Amygdala (tissue), 56 donors: Measurements from ENCODE around the gene MRPL9.
A peak's percentile ranks its signal among the peaks of the same experiment; 100 is the strongest.
"Not testable (repeated sequence)": the region's sequence is repeated elsewhere in the genome, so short reads cannot be mapped to it uniquely, and the experiment has no call there.

ENCODE experiments used
- DNase-seq, 56 donors: peaks; one replicate each; lab custom pipeline; 2025; lab: John Stamatoyannopoulos, UW

MRPL9 gene

GRCh38 chr1:151739590-151740355, 23.5 kb downstream of the MRPL9 start:
- DNase-seq: no peak

DNA sequence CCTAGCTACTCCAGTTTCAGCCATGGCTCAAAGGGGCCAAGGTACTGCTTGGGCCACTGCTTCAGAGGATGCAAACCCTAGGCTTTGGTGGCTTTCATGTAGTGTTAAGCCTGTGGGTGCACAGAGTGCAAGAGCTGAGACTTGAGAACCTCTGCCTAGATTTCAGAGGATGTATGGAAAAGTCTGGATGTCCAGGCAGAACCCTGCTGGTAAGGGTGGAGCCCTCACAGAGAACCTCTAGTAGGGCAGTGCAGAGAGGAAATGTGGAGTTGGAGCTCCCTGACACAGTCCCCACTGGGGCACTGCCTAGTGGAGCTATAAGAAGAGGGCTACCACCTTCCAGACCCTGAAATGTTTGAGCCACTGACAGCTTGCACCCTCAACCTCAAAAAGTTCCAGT, 25.8 kb downstream of the MRPL9 start:
- DNase-seq: no peak

GRCh38 chr1:151737026-151737425, 26.3 kb downstream of the MRPL9 start:
- DNase-seq: no peak

DNA sequence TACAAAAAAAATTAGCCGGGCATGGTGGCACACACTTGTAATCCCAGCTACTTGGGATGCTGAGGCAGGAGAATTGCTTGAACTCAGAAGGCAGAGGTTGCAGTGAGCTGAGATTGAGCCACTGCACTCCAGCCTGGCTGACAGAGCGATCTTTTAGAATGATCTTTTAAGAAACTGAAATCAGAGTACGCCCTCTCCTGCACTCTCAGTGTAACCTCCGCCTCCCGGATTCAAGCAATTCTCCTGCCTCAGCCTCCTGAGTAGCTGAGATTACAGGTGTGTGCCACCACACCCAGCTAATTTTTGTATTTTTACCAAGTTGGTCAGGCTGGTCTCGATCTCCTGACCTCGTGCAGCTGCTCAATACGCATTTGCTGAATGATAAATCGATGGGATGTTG, 29.3 kb downstream of the MRPL9 start:
- not testable (repeated sequence) for DNase-seq

GRCh38 chr1:151733126-151733525, 30.2 kb downstream of the MRPL9 start:
- DNase-seq: no peak

DNA sequence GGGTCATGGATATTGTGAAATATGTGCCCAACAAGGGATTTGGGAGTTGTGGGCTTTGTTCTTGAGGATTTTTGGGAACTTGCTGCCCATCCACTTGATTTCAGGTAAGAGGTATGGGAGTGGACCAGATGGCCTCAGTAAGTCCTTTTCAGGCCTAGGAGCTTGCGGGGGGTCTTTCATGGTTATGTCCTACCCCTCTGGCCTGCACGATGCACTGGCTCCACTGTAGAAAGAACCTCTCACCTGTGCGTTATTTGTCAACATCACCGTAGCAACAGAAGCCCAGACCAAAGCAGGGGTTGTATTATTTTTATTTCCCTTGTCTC, 33.4 kb downstream of the MRPL9 start:
- no peak for DNase-seq

DNA sequence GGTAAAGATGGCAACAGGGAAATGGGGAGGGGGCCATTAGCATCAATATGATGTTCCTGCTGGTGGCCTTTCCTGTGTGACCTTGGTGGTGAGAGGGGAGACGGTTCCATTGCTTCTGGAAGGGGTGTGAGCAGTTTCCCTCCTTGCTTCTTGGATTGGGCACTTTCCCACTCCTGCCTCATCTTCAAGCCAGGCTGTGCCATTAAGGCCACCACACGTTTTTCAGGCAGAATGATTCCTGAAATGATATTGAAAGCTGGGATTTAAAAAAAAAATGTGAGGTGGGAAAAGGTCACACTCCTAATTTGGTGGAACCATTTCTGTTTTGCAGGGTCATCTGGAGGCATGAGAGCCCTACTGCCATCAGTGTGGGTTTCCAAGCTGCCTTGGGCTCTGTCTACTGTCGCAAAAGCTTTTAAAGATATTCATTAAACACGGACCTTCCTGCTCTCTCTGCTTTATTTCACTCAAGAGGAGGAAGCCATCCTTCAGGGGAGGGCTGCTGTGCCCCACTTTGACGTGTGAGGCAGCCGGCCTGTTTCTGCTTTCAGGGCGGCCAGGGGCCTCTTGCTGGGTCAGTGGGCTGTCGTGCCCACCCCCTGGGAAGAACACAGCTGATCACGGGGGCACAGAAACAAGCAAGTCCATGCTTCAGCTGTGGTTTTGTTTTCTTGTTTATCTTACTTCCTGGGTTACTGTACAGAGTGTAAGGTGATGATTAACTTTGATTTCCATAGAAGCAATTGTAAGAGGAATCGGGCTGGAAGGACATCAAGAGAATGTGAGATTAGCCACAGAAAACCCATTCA, 33.9 kb downstream of the MRPL9 start:
- DNase-seq: no peak

- peak in 42 of 56 donors; percentile 20 to 85 (median 60) for DNase-seq
These were observed 34.9 kb downstream of the MRPL9 start for GRCh38 chr1:151728151-151729054.

- DNase-seq: no peak
These were observed 39.4 kb downstream of the MRPL9 start for GRCh38 chr1:151723726-151724370.

DNA sequence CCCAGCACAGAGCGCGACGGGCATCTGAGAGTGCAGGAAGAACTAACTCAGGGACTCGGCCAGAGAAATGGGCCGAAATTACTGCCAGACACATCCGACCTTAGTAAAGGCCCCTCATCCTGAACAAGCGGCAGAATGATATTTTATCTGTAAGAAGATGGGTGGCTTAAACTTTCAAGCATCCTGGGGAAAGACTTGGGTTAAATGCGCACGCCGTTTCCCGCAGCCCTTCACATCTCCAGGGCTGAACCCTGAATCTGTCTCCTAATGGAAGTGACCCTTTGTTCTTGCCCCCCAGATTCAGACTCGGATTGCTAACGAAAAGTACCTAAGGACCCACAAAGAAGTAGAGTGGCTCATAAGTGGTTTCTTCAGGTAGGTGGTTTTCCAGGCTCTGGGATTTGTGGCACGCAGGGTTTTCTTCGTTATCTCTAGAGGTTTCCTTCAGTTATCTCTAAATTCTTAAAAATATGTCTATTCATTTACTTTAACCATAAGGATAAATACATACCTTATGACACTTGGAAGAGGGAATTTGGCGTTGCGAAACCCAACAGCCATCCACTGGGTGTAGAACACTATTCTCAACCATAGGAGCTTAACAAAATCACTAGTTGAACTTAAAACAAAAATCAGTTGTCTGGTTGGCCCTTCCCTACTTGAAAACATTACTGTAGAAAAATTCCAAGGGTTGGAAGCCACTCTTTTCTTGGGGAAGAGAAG, 41.3 kb downstream of the MRPL9 start:
- DNase-seq: no peak

- peak in 11 of 56 donors; percentile 5 to 35 (median 13) for DNase-seq
These were observed 42.1 kb downstream of the MRPL9 start, which contains the start of gene RIIAD1 for GRCh38 chr1:151720974-151721787. Gene RIIAD1 (plus strand): TSS chr1:151721522. CDS start chr1:151721537, 15 bp downstream.

GRCh38 chr1:151720554-151720953, 42.7 kb downstream of the MRPL9 start:
- no peak for DNase-seq

GRCh38 chr1:151720125-151720524, 43.2 kb downstream of the MRPL9 start:
- DNase-seq: no peak

GRCh38 chr1:151718666-151719065, 44.6 kb downstream of the MRPL9 start:
- no peak for DNase-seq

DNA sequence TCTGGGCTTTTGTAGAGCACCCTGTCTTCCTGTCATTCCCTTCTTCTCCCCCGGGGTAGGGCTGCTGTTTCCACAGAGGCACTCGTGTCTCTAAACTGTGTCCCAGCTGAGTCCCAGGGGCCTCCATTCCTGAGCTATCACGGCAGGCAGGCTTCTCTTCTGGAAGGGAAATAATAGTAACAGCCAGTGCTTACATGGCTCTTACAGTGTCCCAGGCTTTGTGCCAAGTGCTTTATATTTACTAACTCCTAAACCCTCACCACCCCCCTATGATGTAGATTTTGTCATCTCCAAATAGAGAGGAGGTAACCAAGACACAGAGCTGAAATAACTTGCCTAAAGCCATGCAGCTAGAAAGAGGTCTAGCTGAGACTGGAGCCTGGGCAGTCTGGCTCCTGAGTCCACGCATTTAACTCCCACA, 45.3 kb downstream of the MRPL9 start:
- DNase-seq: peak in 3 of 56 donors; percentile 11 to 29 (median 16)

GRCh38 chr1:151716771-151717631, 46.3 kb downstream of the MRPL9 start, which contains the start of gene CELF3:
Gene CELF3 (minus strand): TSS chr1:151716803. CDS start chr1:151716020, 783 bp downstream.
- DNase-seq: peak in 46 of 56 donors; percentile 18 to 84 (median 53)

GRCh38 chr1:151716405-151716762, 46.9 kb downstream of the MRPL9 start:
- no peak for DNase-seq
